H9 (cell line): Measurements from ENCODE around the gene RET. TPM values are rescaled to one million over a fixed set of nuclear protein-coding genes. Genes with fewer than 3 reads are reported as not detected.

ENCODE experiments used
- DNase-seq: peaks from one replicate; pipeline ENCODE4 v3.0.0-alpha.2; 2017
- H2AFZ ChIP-seq: one replicate; pipeline ENCODE4 v1.6.1; 2013; ENCODE audit warnings: mild to moderate bottlenecking, low read length, control low read depth, moderate library complexity
- H2AK5ac ChIP-seq: 2 replicates; pipeline ENCODE4 v1.6.1; 2013; ENCODE audit warnings: low read length, control low read depth, mixed read lengths; ENCODE audit not compliant: insufficient read length
- H2BK120ac ChIP-seq: one replicate; pipeline ENCODE4 v1.6.1; 2013; ENCODE audit warnings: low read depth, mild to moderate bottlenecking, low read length, control low read depth, inconsistent platforms; ENCODE audit not compliant: poor library complexity, severe bottlenecking
- H2BK12ac ChIP-seq: 2 replicates; pipeline ENCODE4 v1.6.1; 2013; ENCODE audit warnings: low read length, control low read depth, mixed read lengths, low read depth; ENCODE audit not compliant: insufficient read length
- H2BK15ac ChIP-seq: 2 replicates; pipeline ENCODE4 v1.6.1; 2013; ENCODE audit warnings: low read depth, low read length, control low read depth
- H2BK20ac ChIP-seq: one replicate; pipeline ENCODE4 v1.6.1; 2013; ENCODE audit warnings: low read depth, mild to moderate bottlenecking, low read length, control low read depth, inconsistent platforms; ENCODE audit not compliant: poor library complexity, severe bottlenecking
- H2BK5ac ChIP-seq: 2 replicates; pipeline ENCODE4 v1.6.1; 2013; ENCODE audit warnings: low read length, control low read depth, mixed read lengths; ENCODE audit not compliant: insufficient read length
- H3K14ac ChIP-seq: 2 replicates; pipeline ENCODE4 v1.6.1; 2013; ENCODE audit warnings: low read length, control low read depth; ENCODE audit not compliant: insufficient read depth
- H3K18ac ChIP-seq: 2 replicates; pipeline ENCODE4 v1.6.1; 2013; ENCODE audit warnings: low read depth, mild to moderate bottlenecking, mixed read lengths, low read length, control low read depth; ENCODE audit not compliant: insufficient read length
- H3K23ac ChIP-seq: 2 replicates; pipeline ENCODE4 v1.6.1; 2013; ENCODE audit warnings: low read length, control low read depth, mixed read lengths, low read depth; ENCODE audit not compliant: insufficient read length
- H3K23me2 ChIP-seq: 2 replicates; pipeline ENCODE4 v1.6.1; 2013; ENCODE audit warnings: low read depth, mild to moderate bottlenecking, mixed read lengths, low read length, control low read depth; ENCODE audit not compliant: insufficient read length, poor library complexity, severe bottlenecking
- H3K27ac ChIP-seq: 2 replicates; pipeline ENCODE4 v1.5.1; 2013; ENCODE audit warnings: low read length, control low read depth, mixed read lengths, low read depth; ENCODE audit not compliant: insufficient read length
- H3K27me3 ChIP-seq: 2 replicates; pipeline ENCODE4 v1.6.1; 2013; ENCODE audit warnings: low read length, control low read depth, inconsistent platforms; ENCODE audit not compliant: insufficient read depth
- H3K4ac ChIP-seq: 2 replicates; pipeline ENCODE4 v1.6.1; 2013; ENCODE audit warnings: low read depth, mild to moderate bottlenecking, control low read depth, inconsistent platforms, low read length, moderate library complexity
- H3K4me1 ChIP-seq: 2 replicates; pipeline ENCODE4 v1.6.1; 2013; ENCODE audit warnings: low read length, control low read depth, inconsistent platforms; ENCODE audit not compliant: insufficient read depth
- H3K4me2 ChIP-seq: 2 replicates; pipeline ENCODE4 v1.6.1; 2013; ENCODE audit warnings: low read length, control low read depth, mixed read lengths; ENCODE audit not compliant: insufficient read length, insufficient read depth
- H3K56ac ChIP-seq: 2 replicates; pipeline ENCODE4 v1.6.1; 2013; ENCODE audit warnings: low read depth, mild to moderate bottlenecking, mixed read lengths, low read length, control low read depth; ENCODE audit not compliant: insufficient read length
- H3K79me1 ChIP-seq: 2 replicates; pipeline ENCODE4 v1.6.1; 2013; ENCODE audit warnings: low read depth, mild to moderate bottlenecking, moderate library complexity, low read length, control low read depth, inconsistent platforms; ENCODE audit not compliant: insufficient read depth, poor library complexity, severe bottlenecking
- H3K79me2 ChIP-seq: 2 replicates; pipeline ENCODE4 v1.6.1; 2013; ENCODE audit warnings: low read length, control low read depth, inconsistent platforms; ENCODE audit not compliant: insufficient read depth
- H3K9ac ChIP-seq: 2 replicates; pipeline ENCODE4 v1.6.1; 2013; ENCODE audit warnings: low read length, control low read depth, mixed read lengths; ENCODE audit not compliant: insufficient read length; ENCODE audit errors: extremely low read depth
- H3K9me3 ChIP-seq: one replicate; pipeline ENCODE4 v1.6.1; 2013; ENCODE audit warnings: low read depth, low read length, inconsistent platforms; ENCODE audit not compliant: control insufficient read depth
- H3T11ph ChIP-seq: one replicate; pipeline ENCODE4 v1.6.1; 2013; ENCODE audit warnings: mild to moderate bottlenecking, low read length, control low read depth, inconsistent platforms
- H4K20me1 ChIP-seq: one replicate; pipeline ENCODE4 v1.6.1; 2013; ENCODE audit not compliant: control insufficient read depth, insufficient read length, insufficient read depth
- H4K5ac ChIP-seq: 2 replicates; pipeline ENCODE4 v1.6.1; 2013; ENCODE audit warnings: low read depth, mild to moderate bottlenecking, mixed read lengths, low read length, control low read depth; ENCODE audit not compliant: insufficient read length
- H4K8ac ChIP-seq: replicated peaks from 2 replicates; pipeline ENCODE4 v1.6.1; 2013; ENCODE audit warnings: low read length, control low read depth, mixed read lengths, low read depth; ENCODE audit not compliant: insufficient read length
- H4K91ac ChIP-seq: 2 replicates; pipeline ENCODE4 v1.6.1; 2013; ENCODE audit warnings: low read depth, mild to moderate bottlenecking, moderate library complexity, mixed read lengths, low read length, control low read depth; ENCODE audit not compliant: insufficient read length
- H3K27ac Mint-ChIP-seq, 3 experiments: 2 replicates in 2 of 3; 3 replicates in 1 of 3; pipeline ENCODE4 v1.8.0; 2020 to 2021; ENCODE audit warnings: mixed read lengths in 3 of 3, mild to moderate bottlenecking in 1 of 3, moderate library complexity in 1 of 3
- H3K27me3 Mint-ChIP-seq: 2 replicates; pipeline ENCODE4 v1.8.0; 2021; ENCODE audit warnings: low read depth, mild to moderate bottlenecking, moderate library complexity, mixed read lengths
- H3K36me3 Mint-ChIP-seq, 3 experiments: 2 replicates in 2 of 3; 3 replicates in 1 of 3; pipeline ENCODE4 v1.8.0; 2020 to 2021; ENCODE audit warnings: low read depth in 3 of 3, mixed read lengths in 3 of 3; ENCODE audit not compliant: insufficient read depth in 1 of 3
- H3K4me1 Mint-ChIP-seq, 2 experiments: 2 replicates each; pipeline ENCODE4 v1.8.0; 2020; ENCODE audit warnings: mixed read lengths in 2 of 2
- H3K4me3 Mint-ChIP-seq, 2 experiments: 2 replicates in 1 of 2; 3 replicates in 1 of 2; pipeline ENCODE4 v1.8.0; 2020 to 2021; ENCODE audit warnings: mild to moderate bottlenecking in 2 of 2, mixed read lengths in 2 of 2, moderate library complexity in 1 of 2
- H3K9me3 Mint-ChIP-seq, 2 experiments: 2 replicates in 1 of 2; 3 replicates in 1 of 2; pipeline ENCODE4 v1.8.0; 2020; ENCODE audit warnings: mild to moderate bottlenecking in 2 of 2, mixed read lengths in 2 of 2, moderate library complexity in 1 of 2
- CTCF ChIP-seq: fragments of 200-600 bp; sonication (generic); conservative IDR thresholded peaks from 3 replicates; pipeline ENCODE4 v1.8.0; 2021; ENCODE audit warnings: antibody characterized with exemption, mild to moderate bottlenecking
- WGBS: extraction: QIAGEN DNeasy Blood & Tissue Kit; methylation state at CpG from one replicate; pipeline ENCODE4 v1.1.7; 2013; ENCODE audit warnings: missing lambda C conversion rate, low lambda C conversion rate, mixed read lengths; ENCODE audit not compliant: insufficient read length; ENCODE audit errors: extremely low coverage; 5-methylcytosine and 5-hydroxymethylcytosine counted together
- total RNA-seq: library from RNA; stranded (reverse); gene quantifications from 2 replicates; pipeline ENCODE4 v1.2.1, GENCODE V29; 2021

RET gene
- total RNA-seq, 1 experiment from 2014 or later: 12.2 TPM

- Histone ChIP-seq H3K79me2 (no peaks in the 10 kb centered on the region), H3T11ph (no peak overlapping the region), H2BK20ac (no peak overlapping the region), H3K4me1 (no peaks in the 10 kb centered on the region), H3K4me2 (no peak overlapping the region), H2AK5ac (no peak overlapping the region), H2BK12ac (no peak overlapping the region), H2BK15ac (no peak overlapping the region), H3K14ac (no peak overlapping the region), H2AFZ (no peak overlapping the region), H3K79me1 (no peaks in the 10 kb centered on the region), H3K23ac (no peak overlapping the region), H4K20me1 (no peaks in the 10 kb centered on the region), H3K56ac (no peak overlapping the region), H3K4ac (no peak overlapping the region), H4K8ac (no peak overlapping the region), H2BK120ac (no peak overlapping the region), H3K23me2 (no peaks in the 10 kb centered on the region), H3K9me3 (no peaks in the 10 kb centered on the region), H3K27ac (no peak overlapping the region), H2BK5ac (no peak overlapping the region), H3K18ac (no peak overlapping the region), H4K5ac (no peak overlapping the region), H3K9ac (no peak overlapping the region), H3K27me3 (no peaks in the 10 kb centered on the region), H4K91ac (no peak overlapping the region)
- Mint-ChIP-seq H3K4me3 (no peak overlapping the region), H3K36me3 (no peaks in the 10 kb centered on the region), H3K4me1 (peaks cover 0 to 4% of the 10 kb centered on the region in 2 experiments; a peak in 2 of 4 replicates), H3K9me3 (peaks cover 0 to 3% of the 10 kb centered on the region in 2 experiments; a peak in 3 of 5 replicates), H3K27ac (no peak overlapping the region), H3K27me3 (peaks cover 9% of the 10 kb centered on the region)
- WGBS: no CpG with 5 or more reads among the region's 13 CpGs
- no peak for DNase-seq
- no peak for TF ChIP-seq CTCF
Measured at GRCh38 chr10:43058716-43059335, 18.0 kb upstream of the RET start.
